ENCODE results near the gene BBX.
A peak's percentile ranks its signal among the peaks of the same experiment; 100 is the strongest.

The BBX gene

DNA sequence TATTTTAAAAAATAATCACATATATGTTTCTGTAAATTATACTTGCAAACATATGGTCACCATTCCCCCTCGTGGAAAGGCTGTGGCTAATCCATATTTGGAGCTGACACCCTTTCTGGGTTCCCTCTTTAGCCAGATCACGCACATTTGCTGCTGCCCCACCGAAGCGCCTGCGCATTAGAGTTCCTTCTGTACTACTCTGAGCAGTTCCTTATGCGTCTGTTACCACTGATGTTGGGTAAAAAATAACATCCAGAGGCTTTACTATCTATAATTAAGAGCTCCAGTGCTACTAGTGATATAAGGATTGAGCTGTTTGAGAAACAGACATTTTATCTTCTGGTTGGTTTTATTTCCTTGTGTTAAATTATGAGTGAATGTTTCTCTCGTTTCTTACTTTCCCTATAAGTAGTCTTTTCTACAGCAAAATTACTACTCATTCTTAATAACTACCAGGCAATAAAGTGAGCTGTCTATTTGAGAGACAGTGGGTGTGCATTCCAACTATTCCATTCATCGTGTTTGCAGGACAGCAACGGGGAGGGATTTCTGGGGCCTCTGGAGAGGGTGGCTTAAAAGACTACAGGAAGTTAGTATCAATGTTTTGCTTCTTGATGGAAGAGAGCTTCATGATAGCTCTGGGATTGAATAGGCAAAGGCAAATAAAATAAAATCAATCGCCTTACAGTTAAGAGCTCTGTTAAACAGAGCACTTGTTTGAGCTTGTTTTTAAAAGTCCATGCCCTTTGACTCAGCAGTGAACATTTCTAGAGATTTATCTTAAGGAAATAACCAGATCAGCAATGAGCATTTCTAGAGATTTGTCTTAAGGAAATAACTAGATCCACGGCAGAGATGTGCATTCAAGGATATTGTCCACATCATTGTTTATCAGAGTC lies 322.9 kb downstream of the BBX start:
- TF ChIP-seq RARB (CRISPR knock-in tag; IDR thresholded peaks at IDR 0.05) (no peak), TSHZ2 (CRISPR knock-in tag; IDR thresholded peaks at IDR 0.05) (no peak), GLIS3 (CRISPR knock-in tag; IDR thresholded peaks at IDR 0.05) (no peak), PATZ1 (CRISPR knock-in tag; IDR thresholded peaks at IDR 0.05; ENCODE audit: borderline replicate concordance) (no peak), TCF4 (CRISPR knock-in tag; IDR thresholded peaks at IDR 0.05; ENCODE audit: borderline replicate concordance) (no peak), ZNF565 (CRISPR knock-in tag; conservative IDR thresholded peaks at IDR 0.05; ENCODE audit: low read depth) (no peak), OSR1 (CRISPR knock-in tag; IDR thresholded peaks at IDR 0.05) (no peak), BACH2 (CRISPR knock-in tag; IDR thresholded peaks at IDR 0.05; ENCODE audit: borderline replicate concordance) (no peak), PPARA (CRISPR knock-in tag; IDR thresholded peaks at IDR 0.05; ENCODE audit: borderline replicate concordance) (no peak), ZNF8 (CRISPR knock-in tag; IDR thresholded peaks at IDR 0.05) (no peak), ESRRG (CRISPR knock-in tag; IDR thresholded peaks at IDR 0.05) (no peak), ZC3H10 (CRISPR knock-in tag; IDR thresholded peaks at IDR 0.05) (no peak), SNAI2 (CRISPR knock-in tag; IDR thresholded peaks at IDR 0.05) (no peak), ZNF70 (CRISPR knock-in tag; IDR thresholded peaks at IDR 0.05) (no peak), TOX (CRISPR knock-in tag; IDR thresholded peaks at IDR 0.05; ENCODE audit: borderline replicate concordance) (no peak), ZFP3 (CRISPR knock-in tag; IDR thresholded peaks at IDR 0.05) (no peak), ISL1 (CRISPR knock-in tag; IDR thresholded peaks at IDR 0.05) (no peak)
- TF ChIP-seq, protein P1, sequence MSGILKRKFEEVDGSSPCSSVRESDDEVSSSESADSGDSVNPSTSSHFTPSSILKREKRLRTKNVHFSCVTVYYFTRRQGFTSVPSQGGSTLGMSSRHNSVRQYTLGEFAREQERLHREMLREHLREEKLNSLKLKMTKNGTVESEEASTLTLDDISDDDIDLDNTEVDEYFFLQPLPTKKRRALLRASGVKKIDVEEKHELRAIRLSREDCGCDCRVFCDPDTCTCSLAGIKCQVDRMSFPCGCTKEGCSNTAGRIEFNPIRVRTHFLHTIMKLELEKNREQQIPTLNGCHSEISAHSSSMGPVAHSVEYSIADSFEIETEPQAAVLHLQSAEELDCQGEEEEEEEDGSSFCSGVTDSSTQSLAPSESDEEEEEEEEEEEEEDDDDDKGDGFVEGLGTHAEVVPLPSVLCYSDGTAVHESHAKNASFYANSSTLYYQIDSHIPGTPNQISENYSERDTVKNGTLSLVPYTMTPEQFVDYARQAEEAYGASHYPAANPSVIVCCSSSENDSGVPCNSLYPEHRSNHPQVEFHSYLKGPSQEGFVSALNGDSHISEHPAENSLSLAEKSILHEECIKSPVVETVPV (CRISPR knock-in tag; IDR thresholded peaks at IDR 0.05), result no peak
- TF ChIP-seq, protein P2, sequence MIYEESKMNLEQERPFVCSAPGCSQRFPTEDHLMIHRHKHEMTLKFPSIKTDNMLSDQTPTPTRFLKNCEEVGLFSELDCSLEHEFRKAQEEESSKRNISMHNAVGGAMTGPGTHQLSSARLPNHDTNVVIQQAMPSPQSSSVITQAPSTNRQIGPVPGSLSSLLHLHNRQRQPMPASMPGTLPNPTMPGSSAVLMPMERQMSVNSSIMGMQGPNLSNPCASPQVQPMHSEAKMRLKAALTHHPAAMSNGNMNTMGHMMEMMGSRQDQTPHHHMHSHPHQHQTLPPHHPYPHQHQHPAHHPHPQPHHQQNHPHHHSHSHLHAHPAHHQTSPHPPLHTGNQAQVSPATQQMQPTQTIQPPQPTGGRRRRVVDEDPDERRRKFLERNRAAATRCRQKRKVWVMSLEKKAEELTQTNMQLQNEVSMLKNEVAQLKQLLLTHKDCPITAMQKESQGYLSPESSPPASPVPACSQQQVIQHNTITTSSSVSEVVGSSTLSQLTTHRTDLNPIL (CRISPR knock-in tag; IDR thresholded peaks at IDR 0.05; ENCODE audit: low read depth), result no peak
- TF ChIP-seq, protein P3, sequence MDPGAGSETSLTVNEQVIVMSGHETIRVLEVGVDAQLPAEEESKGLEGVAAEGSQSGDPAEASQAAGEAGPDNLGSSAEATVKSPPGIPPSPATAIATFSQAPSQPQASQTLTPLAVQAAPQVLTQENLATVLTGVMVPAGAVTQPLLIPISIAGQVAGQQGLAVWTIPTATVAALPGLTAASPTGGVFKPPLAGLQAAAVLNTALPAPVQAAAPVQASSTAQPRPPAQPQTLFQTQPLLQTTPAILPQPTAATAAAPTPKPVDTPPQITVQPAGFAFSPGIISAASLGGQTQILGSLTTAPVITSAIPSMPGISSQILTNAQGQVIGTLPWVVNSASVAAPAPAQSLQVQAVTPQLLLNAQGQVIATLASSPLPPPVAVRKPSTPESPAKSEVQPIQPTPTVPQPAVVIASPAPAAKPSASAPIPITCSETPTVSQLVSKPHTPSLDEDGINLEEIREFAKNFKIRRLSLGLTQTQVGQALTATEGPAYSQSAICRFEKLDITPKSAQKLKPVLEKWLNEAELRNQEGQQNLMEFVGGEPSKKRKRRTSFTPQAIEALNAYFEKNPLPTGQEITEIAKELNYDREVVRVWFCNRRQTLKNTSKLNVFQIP (CRISPR knock-in tag; IDR thresholded peaks at IDR 0.05; ENCODE audit: borderline replicate concordance, low read depth), result no peak
- ATAC-seq, result no peak

GRCh38 chr3:107846279-107846852 lies 323.6 kb downstream of the BBX start:
- ATAC-seq, result peak; percentile 41; the same call in 1 of the 3 replicates
- TF ChIP-seq ZC3H10 (CRISPR knock-in tag; IDR thresholded peaks at IDR 0.05), result no peak
- no peak for TF ChIP-seq ZFP30 (CRISPR knock-in tag; IDR thresholded peaks at IDR 0.05)
- TF ChIP-seq GLIS3 (CRISPR knock-in tag; IDR thresholded peaks at IDR 0.05), result no peak
- no peak for TF ChIP-seq ESRRG (CRISPR knock-in tag; IDR thresholded peaks at IDR 0.05)
- TF ChIP-seq, protein P2 (CRISPR knock-in tag; IDR thresholded peaks at IDR 0.05; ENCODE audit: low read depth), result no peak
- TF ChIP-seq, protein P1 (CRISPR knock-in tag; IDR thresholded peaks at IDR 0.05), result no peak
- no peak for TF ChIP-seq OSR1 (CRISPR knock-in tag; IDR thresholded peaks at IDR 0.05)
- no peak for TF ChIP-seq ZNF8 (CRISPR knock-in tag; IDR thresholded peaks at IDR 0.05)
- no peak for TF ChIP-seq BACH2 (CRISPR knock-in tag; IDR thresholded peaks at IDR 0.05; ENCODE audit: borderline replicate concordance)

Measured in SK-N-SH treated with all-trans-retinoic acid at 6 μM for 48 hours (cell line).